H1 (cell line): ENCODE results near the gene SERPINA6. TPM values are rescaled to one million over a fixed set of nuclear protein-coding genes. Genes with fewer than 3 reads are reported as not detected.
"Not testable (repeated sequence)": the region's sequence is repeated elsewhere in the genome, so short reads cannot be mapped to it uniquely, and the experiment has no call there.

Experiments
- CTCF ChIA-PET: fragments of 300-600 bp; sonication (Branson Sonifier 250); formaldehyde crosslinking; loops from one replicate; lab custom pipeline; 2021; ENCODE audit not compliant: partially characterized antibody; lab: Charles Lee
- POLR2A ChIA-PET: fragments of 300-600 bp; sonication (Branson Sonifier 250); formaldehyde crosslinking; loops from one replicate; lab custom pipeline; 2021; ENCODE audit warnings: inconsistent platforms; ENCODE audit not compliant: partially characterized antibody; lab: Charles Lee
- DNase-seq, 2 experiments: peaks; one replicate each; pipeline versions ENCODE4 v3.0.0 to v3.0.0-alpha.2; 2010 to 2022; ENCODE audit warnings: low spot score in 2 of 2, low read depth in 1 of 2, mixed read lengths in 1 of 2
- FAIRE-seq: peaks from 2 replicates; lab custom pipeline; 2011; peaks lifted over from hg19 to GRCh38; lab: Jason Lieb, UNC
- H2AFZ ChIP-seq: 2 replicates; pipeline ENCODE4 v1.8.1; 2012; ENCODE audit warnings: low read length, inconsistent platforms
- H2AK5ac ChIP-seq: 2 replicates; pipeline ENCODE4 v1.6.1; 2013; ENCODE audit warnings: low read depth, low read length
- H2BK120ac ChIP-seq: replicated peaks from 2 replicates; pipeline ENCODE3; 2013; ENCODE audit warnings: low read depth, low read length, inconsistent platforms
- H2BK12ac ChIP-seq: 2 replicates; pipeline ENCODE4 v1.6.1; 2013; ENCODE audit warnings: low read depth, low read length
- H2BK15ac ChIP-seq: 2 replicates; pipeline ENCODE4 v1.6.1; 2013; ENCODE audit warnings: low read length
- H2BK20ac ChIP-seq: 2 replicates; pipeline ENCODE4 v1.6.1; 2013; ENCODE audit warnings: low read length
- H2BK5ac ChIP-seq: 2 replicates; pipeline ENCODE4 v1.6.1; 2013; ENCODE audit warnings: low read depth, low read length
- H3K14ac ChIP-seq: 2 replicates; pipeline ENCODE4 v1.6.1; 2013; ENCODE audit warnings: inconsistent platforms; ENCODE audit not compliant: insufficient read length
- H3K18ac ChIP-seq: 2 replicates; pipeline ENCODE4 v1.6.1; 2013; ENCODE audit warnings: low read length; ENCODE audit errors: extremely low read depth
- H3K23ac ChIP-seq: 2 replicates; pipeline ENCODE4 v1.6.1; 2013; ENCODE audit warnings: inconsistent platforms; ENCODE audit not compliant: insufficient read length
- H3K23me2 ChIP-seq: 2 replicates; pipeline ENCODE4 v1.6.1; 2013; ENCODE audit warnings: low read depth, low read length
- H3K27ac ChIP-seq: 2 replicates; pipeline ENCODE4 v1.6.1; 2011; ENCODE audit warnings: low read depth, low read length, inconsistent platforms
- H3K27me3 ChIP-seq, 4 experiments: replicated peaks in 1 of 4; 1 replicate in 1 of 4; 2 replicates in 3 of 4; pipeline versions ENCODE4 v1.6.1 to v1.8.1; 2011 to 2013; ENCODE audit warnings: low read length in 3 of 4, mild to moderate bottlenecking in 3 of 4, inconsistent platforms in 2 of 4, mixed read lengths in 2 of 4, moderate library complexity in 1 of 4; ENCODE audit not compliant: control insufficient read depth in 3 of 4, insufficient read depth in 3 of 4; ENCODE audit errors: extremely low read depth in 1 of 4
- H3K36me3 ChIP-seq, 4 experiments: 2 replicates each; pipeline versions ENCODE4 v1.6.1 to v1.8.1; 2011 to 2013; ENCODE audit warnings: mild to moderate bottlenecking in 4 of 4, low read length in 3 of 4, moderate library complexity in 2 of 4, control low read depth in 1 of 4, inconsistent platforms in 1 of 4; ENCODE audit not compliant: insufficient read depth in 4 of 4, control insufficient read depth in 2 of 4
- H3K4ac ChIP-seq: replicated peaks from 2 replicates; pipeline ENCODE3; 2013; ENCODE audit warnings: low read length, low read depth, mixed read lengths, inconsistent platforms; ENCODE audit not compliant: insufficient read length
- H3K4me1 ChIP-seq, 4 experiments: replicated peaks in 1 of 4; 1 replicate in 1 of 4; 2 replicates in 3 of 4; pipeline versions ENCODE4 v1.6.1 to v1.8.1; 2011 to 2013; ENCODE audit warnings: low read length in 3 of 4, inconsistent platforms in 2 of 4, mixed read lengths in 1 of 4; ENCODE audit not compliant: insufficient read depth in 4 of 4, control insufficient read depth in 3 of 4
- H3K4me2 ChIP-seq, 2 experiments: 2 replicates each; pipeline versions ENCODE4 v1.6.1 to v1.8.1; 2011 to 2013; ENCODE audit warnings: low read depth in 2 of 2, low read length in 2 of 2, control low read depth in 1 of 2, inconsistent platforms in 1 of 2, mild to moderate bottlenecking in 1 of 2; ENCODE audit not compliant: insufficient read depth in 1 of 2
- H3K4me3 ChIP-seq, 4 experiments: fragments of 200-600, 300-600 bp in 1 of 4; sonication (generic), shearing (Covaris generic), sonication (Bioruptor Twin) in 1 of 4; 2 replicates each; pipeline versions ENCODE4 v1.5.1 to v1.8.1; 2011 to 2016; ENCODE audit warnings: low read length in 4 of 4, low read depth in 3 of 4, control low read depth in 2 of 4, inconsistent platforms in 2 of 4, mild to moderate bottlenecking in 2 of 4, mixed read lengths in 1 of 4, moderate library complexity in 1 of 4; ENCODE audit not compliant: insufficient read depth in 2 of 4; ENCODE audit errors: extremely low read depth in 1 of 4
- H3K56ac ChIP-seq: replicated peaks from 2 replicates; pipeline ENCODE3; 2013; ENCODE audit warnings: low read depth, mild to moderate bottlenecking, mixed read lengths, low read length, inconsistent platforms; ENCODE audit not compliant: insufficient read length
- H3K79me1 ChIP-seq: 2 replicates; pipeline ENCODE4 v1.6.1; 2013; ENCODE audit warnings: low read depth, low read length, control low read depth
- H3K79me2 ChIP-seq, 2 experiments: 2 replicates each; pipeline versions ENCODE4 v1.6.1 to v1.8.1; 2012 to 2013; ENCODE audit warnings: low read length in 2 of 2, mild to moderate bottlenecking in 2 of 2, inconsistent platforms in 1 of 2; ENCODE audit not compliant: insufficient read depth in 2 of 2, control insufficient read depth in 1 of 2
- H3K9ac ChIP-seq, 4 experiments: replicated peaks in 1 of 4; 1 replicate in 1 of 4; 2 replicates in 3 of 4; pipeline versions ENCODE4 v1.6.1 to v1.8.1; 2011 to 2013; ENCODE audit warnings: low read depth in 3 of 4, low read length in 3 of 4, control low read depth in 2 of 4, mild to moderate bottlenecking in 2 of 4, moderate library complexity in 2 of 4, inconsistent platforms in 1 of 4; ENCODE audit errors: extremely low read depth in 1 of 4
- H3K9me3 ChIP-seq, 2 experiments: 2 replicates each; pipeline versions ENCODE4 v1.6.1 to v1.8.1; 2012 to 2013; ENCODE audit warnings: mild to moderate bottlenecking in 2 of 2, moderate library complexity in 2 of 2, control low read depth in 1 of 2, inconsistent platforms in 1 of 2, low read depth in 1 of 2, low read length in 1 of 2, mixed read lengths in 1 of 2; ENCODE audit not compliant: insufficient read depth in 2 of 2
- H4K20me1 ChIP-seq, 2 experiments: replicated peaks in 1 of 2; 2 replicates each; pipeline versions ENCODE3 to v1.8.1; 2011 to 2013; ENCODE audit warnings: inconsistent platforms in 2 of 2, low read length in 2 of 2, mild to moderate bottlenecking in 1 of 2; ENCODE audit not compliant: insufficient read depth in 2 of 2, control insufficient read depth in 1 of 2
- H4K5ac ChIP-seq: 2 replicates; pipeline ENCODE4 v1.6.1; 2013; ENCODE audit warnings: low read length, low read depth, mixed read lengths, inconsistent platforms; ENCODE audit not compliant: insufficient read length
- H4K8ac ChIP-seq: 2 replicates; pipeline ENCODE4 v1.8.0; 2013; ENCODE audit warnings: mild to moderate bottlenecking, moderate library complexity, low read length, inconsistent platforms; ENCODE audit not compliant: insufficient read depth; ENCODE audit errors: extremely low read depth
- H4K91ac ChIP-seq: replicated peaks from 2 replicates; pipeline ENCODE3; 2013; ENCODE audit warnings: low read length, mixed read lengths, inconsistent platforms; ENCODE audit not compliant: insufficient read length
- WGBS, 2 experiments: shearing (Covaris generic) in 1 of 2; methylation state at CpG; one replicate each; pipeline versions ENCODE4 v1.1.6 to v1.1.7; 2013 to 2015; ENCODE audit warnings: low lambda C conversion rate in 2 of 2, mixed read lengths in 2 of 2, inconsistent platforms in 1 of 2, low coverage in 1 of 2, missing lambda C conversion rate in 1 of 2; ENCODE audit not compliant: insufficient replicate concordance in 2 of 2, insufficient coverage in 1 of 2, insufficient read length in 1 of 2; ENCODE audit errors: extremely low coverage in 1 of 2, missing lambda C conversion rate in 1 of 2; 5-methylcytosine and 5-hydroxymethylcytosine counted together
- polyA plus RNA-seq, 7 experiments: library from polyadenylated mRNA; depleted of rRNA in 3 of 7; stranded (reverse) in 5 of 7; unstranded in 2 of 7; fragments of >200 nt in 5 of 7; fragments of 200-250 nt in 2 of 7; gene quantifications; 1 replicate in 5 of 7; 2 replicates in 1 of 7; 4 replicates in 1 of 7; pipeline versions ENCODE4 v1.2.1 to v1.2.3, GENCODE V29; 2011 to 2013; ENCODE audit warnings: missing spikeins in 2 of 7, mixed read lengths in 2 of 7
- total RNA-seq: library from RNA; stranded (reverse); fragmentation: NEBNext Ultra II Directional; extraction: Animal tissue kit (Norgen Biotek cat#: 25700); gene quantifications from 2 replicates; pipeline ENCODE4 v1.2.1, GENCODE V29; 2021

Gene SERPINA6
- total and polyA plus RNA-seq, 2 of the 8 experiments (the other 6 are each of a cell fraction or from before 2014, with no cell fraction given), result not detected

DNA sequence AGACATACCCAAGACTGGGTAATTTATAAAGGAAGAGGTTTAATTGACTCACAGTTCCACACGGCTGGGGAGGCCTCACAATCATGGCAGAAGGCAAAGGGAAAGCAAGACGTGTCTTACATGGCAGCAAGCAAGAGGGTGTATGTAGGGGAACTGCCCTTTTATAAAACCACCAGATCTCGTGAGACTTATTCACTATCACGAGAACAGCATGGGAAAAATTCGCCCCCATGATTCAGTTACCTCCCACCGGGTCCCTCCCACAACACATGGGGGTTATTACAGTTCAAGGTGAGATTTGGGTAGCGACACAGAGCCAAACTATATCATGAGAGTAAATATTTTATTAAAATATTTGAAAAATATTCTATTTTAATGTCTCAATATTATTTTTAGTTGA, 54.6 kb downstream of the SERPINA6 start:
- H3K56ac ChIP-seq, H3K23ac ChIP-seq, H4K8ac ChIP-seq, H4K5ac ChIP-seq, CTCF ChIA-PET, H3K4me2 ChIP-seq, H3K4ac ChIP-seq, H2BK15ac ChIP-seq, FAIRE-seq, H3K27me3 ChIP-seq, H2BK5ac ChIP-seq, H3K36me3 ChIP-seq, H4K91ac ChIP-seq, H3K4me1 ChIP-seq, H3K9me3 ChIP-seq, H2BK120ac ChIP-seq, H4K20me1 ChIP-seq, POLR2A ChIA-PET, H3K9ac ChIP-seq, H2AK5ac ChIP-seq, DNase-seq, H3K79me1 ChIP-seq, H2BK12ac ChIP-seq, H3K4me3 ChIP-seq, H3K79me2 ChIP-seq, H3K18ac ChIP-seq, H2BK20ac ChIP-seq, H3K23me2 ChIP-seq, H3K27ac ChIP-seq, H2AFZ ChIP-seq, H3K14ac ChIP-seq: not testable (repeated sequence)
- 92% methylated on average over 7 of the region's 7 CpGs; no CpG with 5 or more reads in 1 of the 2 experiments for WGBS, 2 experiments
